HepG2 (cell line): ENCODE measurements around the gene NRG3. TPM values are rescaled to one million over a fixed set of nuclear protein-coding genes. Genes with fewer than 3 reads are reported as not detected.

Experiments used
- ATAC-seq: fragments of 200-7000 bp; cut with Tn5 transposase; 3 replicates; pipeline ENCODE4 v1.9.1; 2020; ENCODE audit warnings: mild to moderate bottlenecking, moderate library complexity
- BruUV-seq: library from RNA; stranded (reverse); fragments of 400-500 nt; replicated peaks from 2 replicates; lab custom pipeline; 2021; lab: Mats Ljungman, UMichigan
- CTCF ChIA-PET: fragments of 300-600 bp; formaldehyde crosslinking; extraction: SDS; loops from one replicate; lab custom pipeline; 2021; ENCODE audit warnings: low total read pairs, inconsistent platforms, low intra/inter-chr PET ratio; lab: Yijun Ruan, JAX
- POLR2A ChIA-PET: fragments of 350-600 bp; sonication (Branson Sonifier 250); formaldehyde crosslinking; loops from one replicate; lab custom pipeline; 2020; ENCODE audit warnings: antibody characterized with exemption, inconsistent platforms; lab: Yijun Ruan, JAX
- DNase-seq: peaks from one replicate; pipeline ENCODE4 v3.0.0-alpha.2; 2015; ENCODE audit warnings: low spot score
- FAIRE-seq: peaks from 3 replicates; lab custom pipeline; 2011; peaks lifted over from hg19 to GRCh38; lab: Jason Lieb, UNC
- H2AFZ ChIP-seq: one replicate; pipeline ENCODE4 v1.6.1; 2011; ENCODE audit warnings: low read length, inconsistent platforms
- H3K27ac ChIP-seq: fragments of 300-600 bp; 3 replicates; pipeline ENCODE4 v1.8.0; 2011; ENCODE audit warnings: mixed run types, mild to moderate bottlenecking, mixed read lengths, low read length, inconsistent platforms; ENCODE audit not compliant: insufficient read depth; ENCODE audit errors: extremely low read length
- H3K27me3 ChIP-seq, 2 experiments: fragments of 200-600 bp in 1 of 2; 2 replicates in 1 of 2; 3 replicates in 1 of 2; pipeline versions ENCODE4 v1.6.0 to v1.8.0; 2011; ENCODE audit warnings: low read length in 2 of 2, mild to moderate bottlenecking in 2 of 2, moderate library complexity in 2 of 2, inconsistent platforms in 1 of 2; ENCODE audit not compliant: insufficient read depth in 2 of 2, control insufficient read depth in 1 of 2
- H3K36me3 ChIP-seq, 2 experiments: fragments of 200-600 bp in 1 of 2; replicated peaks in 1 of 2; 2 replicates in 1 of 2; 3 replicates in 1 of 2; pipeline versions ENCODE4 v1.5.1 to v1.8.0; 2011; ENCODE audit warnings: low read length in 2 of 2, inconsistent platforms in 1 of 2; ENCODE audit not compliant: insufficient read depth in 2 of 2, control insufficient read depth in 1 of 2
- H3K4me1 ChIP-seq: 2 replicates; pipeline ENCODE4 v1.5.1; 2012; ENCODE audit warnings: low read length, inconsistent platforms; ENCODE audit not compliant: insufficient read depth
- H3K4me2 ChIP-seq: 2 replicates; pipeline ENCODE4 v1.6.0; 2011; ENCODE audit warnings: low read depth, low read length, inconsistent platforms
- H3K4me3 ChIP-seq, 3 experiments: fragments of 200-600 bp in 1 of 3; sonication (generic), shearing (Covaris generic) in 1 of 3; replicated peaks in 1 of 3; 2 replicates each; pipeline ENCODE4 v1.5.1; 2011 to 2016; ENCODE audit warnings: low read length in 3 of 3, inconsistent platforms in 2 of 3, low read depth in 2 of 3, mild to moderate bottlenecking in 2 of 3, control low read depth in 1 of 3, mixed read lengths in 1 of 3; ENCODE audit not compliant: insufficient read depth in 1 of 3
- H3K79me2 ChIP-seq: one replicate; pipeline ENCODE4 v1.6.1; 2011; ENCODE audit warnings: low read length, inconsistent platforms; ENCODE audit not compliant: insufficient read depth
- H3K9ac ChIP-seq: 2 replicates; pipeline ENCODE4 v1.6.0; 2011; ENCODE audit warnings: mild to moderate bottlenecking, low read depth, low read length, inconsistent platforms; ENCODE audit not compliant: insufficient read depth
- H3K9me3 ChIP-seq: 2 replicates; pipeline ENCODE4 v1.5.1; 2012; ENCODE audit warnings: mild to moderate bottlenecking, low read length
- H4K20me1 ChIP-seq: 2 replicates; pipeline ENCODE4 v1.6.0; 2011; ENCODE audit warnings: inconsistent platforms, mild to moderate bottlenecking, low read length, moderate library complexity; ENCODE audit not compliant: insufficient read depth
- ARID4A ChIP-seq: sonication (generic); formaldehyde crosslinking; IDR thresholded peaks from 2 replicates; pipeline ENCODE4 v1.5.0; 2020; ENCODE audit warnings: mild to moderate bottlenecking, missing genetic modification reagents, borderline replicate concordance
- NFE2L1 ChIP-seq: sonication (generic); formaldehyde crosslinking; IDR thresholded peaks from 2 replicates; pipeline ENCODE4 v1.4.0; 2020; ENCODE audit warnings: missing genetic modification reagents, mild to moderate bottlenecking, borderline replicate concordance
- NKX3-1 ChIP-seq: sonication (generic); formaldehyde crosslinking; IDR thresholded peaks from 2 replicates; pipeline ENCODE4 v1.5.0; 2020; ENCODE audit warnings: missing genetic modification reagents
- TOPORS ChIP-seq: sonication (generic); formaldehyde crosslinking; IDR thresholded peaks from 2 replicates; pipeline ENCODE4 v1.8.0; 2023; ENCODE audit warnings: mild to moderate bottlenecking, missing genetic modification reagents
- ZBTB34 ChIP-seq: sonication (generic); formaldehyde crosslinking; IDR thresholded peaks from 2 replicates; pipeline ENCODE4 v1.8.0; 2022; ENCODE audit warnings: mild to moderate bottlenecking, missing genetic modification reagents
- ZEB1 ChIP-seq: IDR thresholded peaks from 2 replicates; pipeline ENCODE4 v1.6.1; 2012; ENCODE audit warnings: mild to moderate bottlenecking, low read depth, inconsistent platforms; ENCODE audit not compliant: insufficient replicate concordance
- ZFAT ChIP-seq: sonication (generic); formaldehyde crosslinking; conservative IDR thresholded peaks from 2 replicates; pipeline ENCODE4 v1.8.1; 2023; ENCODE audit warnings: missing genetic modification reagents, inconsistent platforms
- ZKSCAN8 ChIP-seq: IDR thresholded peaks from 2 replicates; pipeline ENCODE4 v1.6.1; 2016; ENCODE audit warnings: borderline replicate concordance, missing genetic modification reagents, missing compliant biosample characterization
- ZMYM3 ChIP-seq: sonication (generic); formaldehyde crosslinking; IDR thresholded peaks from 2 replicates; pipeline ENCODE4 v1.5.1; 2020; ENCODE audit warnings: mild to moderate bottlenecking, missing genetic modification reagents
- ZNF781 ChIP-seq: sonication (generic); formaldehyde crosslinking; IDR thresholded peaks from 2 replicates; pipeline ENCODE4 v1.5.1; 2020; ENCODE audit warnings: borderline replicate concordance, mild to moderate bottlenecking, missing genetic modification reagents; ENCODE audit errors: not compliant biosample characterization
- ZSCAN20 ChIP-seq: sonication (generic); formaldehyde crosslinking; IDR thresholded peaks from 2 replicates; pipeline ENCODE4 v1.4.0; 2020; ENCODE audit warnings: missing genetic modification reagents, mild to moderate bottlenecking, borderline replicate concordance
- WGBS: methylation state at CpG from one replicate; pipeline ENCODE4 v1.1.6; 2017; ENCODE audit warnings: low lambda C conversion rate; 5-methylcytosine and 5-hydroxymethylcytosine counted together
- in situ Hi-C: cut with HindIII; loops from 2 replicates; pipeline ENCODE4 v1.10.0; 2017; ENCODE audit warnings: low pct_unique_long_range_greater_than_20kb; ENCODE audit not compliant: extremely low pct_ligation_motif_present
- intact Hi-C: fragments of 100-400 bp; cut with micrococcal nuclease; formaldehyde crosslinking; loops from one replicate; pipeline ENCODE4 v1.10.0; 2022; ENCODE audit not compliant: unreplicated experiment
- polyA plus RNA-seq, 8 experiments: library from polyadenylated mRNA; depleted of rRNA in 3 of 8; stranded (reverse) in 7 of 8; unstranded in 1 of 8; fragments of >200 nt; fragmentation: Illumina TruSeq in 4 of 8; extraction: Trizol in 4 of 8; gene quantifications; 2 replicates each; pipeline versions ENCODE4 v1.2.1 to v1.2.3, GENCODE V29; 2011 to 2016; ENCODE audit warnings: low read depth in 4 of 8, missing spikeins in 1 of 8, mixed read lengths in 1 of 8; ENCODE audit not compliant: insufficient read depth in 1 of 8
- total RNA-seq, 5 experiments: library from RNA; depleted of rRNA; stranded (reverse); fragments of >200 nt; fragmentation: Illumina TruSeq; extraction: Trizol; gene quantifications; 2 replicates each; pipeline ENCODE4 v1.2.3, GENCODE V29; 2016; ENCODE audit warnings: low read depth in 1 of 5

NRG3 gene
- total and polyA plus RNA-seq, 2 of the 13 experiments (the other 11 are each of a cell fraction or from before 2014, with no cell fraction given), result not detected

GRCh38 chr10:82932451-82932850, 1057.5 kb downstream of the NRG3 start:
- ChIA-PET CTCF (no interaction called here), POLR2A (no interaction called here)
- H3K36me3 ChIP-seq, result no peaks in the 10 kb centered on the region
- in situ Hi-C loops, result no loop called here
- no TSS peak for BruUV-seq
- H3K9me3 ChIP-seq, result peaks cover 31% of the 10 kb centered on the region
- ATAC-seq, result no peak
- H3K27me3 ChIP-seq, result no peaks in the 10 kb centered on the region
- H3K4me3 ChIP-seq, result no peak overlapping the region
- TF ChIP-seq NFE2L1 (CRISPR knock-in tag), result no peak
- TF ChIP-seq, all 625 proteins: peak for 0
- no peak overlapping the region for H3K4me2 ChIP-seq
- no peaks in the 10 kb centered on the region for H4K20me1 ChIP-seq
- H2AFZ ChIP-seq, result no peak overlapping the region
- 0% methylated on average over 1 of the region's 3 CpGs for WGBS
- no peak overlapping the region for H3K27ac ChIP-seq
- DNase-seq (no peak), FAIRE-seq (no peak)
- H3K79me2 ChIP-seq, result no peaks in the 10 kb centered on the region
- no peak overlapping the region for H3K9ac ChIP-seq
- H3K4me1 ChIP-seq, result no peaks in the 10 kb centered on the region
- intact Hi-C loops, result no loop called here

- peak; percentile 4 for FAIRE-seq
- Histone ChIP-seq H3K27ac (no peak overlapping the region), H3K27me3 (no peaks in the 10 kb centered on the region), H2AFZ (no peak overlapping the region), H3K4me1 (no peaks in the 10 kb centered on the region), H3K4me2 (no peak overlapping the region), H3K36me3 (no peaks in the 10 kb centered on the region), H3K9me3 (peaks cover 21% of the 10 kb centered on the region), H4K20me1 (no peaks in the 10 kb centered on the region), H3K4me3 (no peak overlapping the region), H3K79me2 (no peaks in the 10 kb centered on the region), H3K9ac (no peak overlapping the region)
- peak; percentile 44; the same call in 2 of the 3 replicates for ATAC-seq
- DNase-seq, result no peak
- in situ Hi-C loops (no loop called here), intact Hi-C loops (no loop called here)
- BruUV-seq, result no TSS peak
- CTCF ChIA-PET, result no interaction called here
- WGBS, result 0% methylated on average over 2 of the region's 2 CpGs
- POLR2A ChIA-PET, result no interaction called here
- no peak for TF ChIP-seq NKX3-1 (CRISPR knock-in tag)
- TF ChIP-seq ZBTB34 (CRISPR knock-in tag), result no peak
- TF ChIP-seq TOPORS (CRISPR knock-in tag), result no peak
- no peak for TF ChIP-seq ZMYM3 (CRISPR knock-in tag)
- no peak for TF ChIP-seq ZSCAN20
- no peak for TF ChIP-seq ZKSCAN8 (CRISPR knock-in tag)
- TF ChIP-seq ARID4A, result no peak
- no peak for TF ChIP-seq ZNF781 (CRISPR knock-in tag)
- no peak for TF ChIP-seq ZEB1
- no peak for TF ChIP-seq ZFAT
Observed at GRCh38 chr10:82934429-82934828, 1059.4 kb downstream of the NRG3 start.
